ENCODE measurements around the gene DGAT2L6.

Gene DGAT2L6

GRCh38 chrX:70134116-70134477, 43.2 kb upstream of the DGAT2L6 start:
- ChIA-PET POLR2A (interaction anchor here (1.0 kb wide), 1 partner anchor 8 kb away, joined by 8 read pairs; no protein-coding TSS in a partner anchor), CTCF (interaction anchor here (1.0 to 2.0 kb wide), 11 partner anchors 8 to 300 kb away, joined by 3 to 15 read pairs (median 4); partner anchors contain the start of gene DGAT2L6)
- no peak for DNase-seq (ENCODE audit: extremely low spot score)
- TF ChIP-seq CTCF (IDR thresholded peaks at IDR 0.05; ENCODE audit: control extremely low read depth, extremely low read depth, low read depth, missing control alignments) = no peak

GRCh38 chrX:70138622-70139021, 38.7 kb upstream of the DGAT2L6 start:
- ChIA-PET CTCF (no interaction called here), POLR2A (no interaction called here)
- no peak for DNase-seq (ENCODE audit: extremely low spot score)
- TF ChIP-seq CTCF (IDR thresholded peaks at IDR 0.05; ENCODE audit: control extremely low read depth, extremely low read depth, low read depth, missing control alignments) = no peak

- POLR2A ChIA-PET = no interaction called here
- no peak for DNase-seq (ENCODE audit: extremely low spot score)
- CTCF ChIA-PET = no interaction called here
- TF ChIP-seq CTCF (IDR thresholded peaks at IDR 0.05; ENCODE audit: control extremely low read depth, extremely low read depth, low read depth, missing control alignments) = no peak
Observed at GRCh38 chrX:70139736-70140135, 37.5 kb upstream of the DGAT2L6 start.

GRCh38 chrX:70141373-70141772, 35.9 kb upstream of the DGAT2L6 start:
- CTCF ChIA-PET = interaction anchor here (1.5 kb wide), 1 partner anchor 8 kb away, joined by 4 read pairs; the partner anchor contains the start of gene IGBP1
- TF ChIP-seq CTCF (IDR thresholded peaks at IDR 0.05; ENCODE audit: control extremely low read depth, extremely low read depth, low read depth, missing control alignments) = no peak
- no peak for DNase-seq (ENCODE audit: extremely low spot score)
- POLR2A ChIA-PET = no interaction called here

GRCh38 chrX:70166601-70167590, 10.4 kb upstream of the DGAT2L6 start:
- DNase-seq (ENCODE audit: extremely low spot score) = no peak
- TF ChIP-seq CTCF (IDR thresholded peaks at IDR 0.05; ENCODE audit: control extremely low read depth, extremely low read depth, low read depth, missing control alignments) = no peak
- ChIA-PET CTCF (interaction anchor here (1.6 kb wide), 1 partner anchor 10 kb away, joined by 3 read pairs; no protein-coding TSS in a partner anchor), POLR2A (no interaction called here)

GRCh38 chrX:70168238-70169188, 8.8 kb upstream of the DGAT2L6 start:
- POLR2A ChIA-PET = no interaction called here
- no peak for TF ChIP-seq CTCF (IDR thresholded peaks at IDR 0.05; ENCODE audit: control extremely low read depth, extremely low read depth, low read depth, missing control alignments)
- CTCF ChIA-PET = interaction anchor here (1.3 to 1.6 kb wide), 4 partner anchors 8 to 35 kb away, joined by 3 to 4 read pairs (median 3); partner anchors contain the start of gene IGBP1
- no peak for DNase-seq (ENCODE audit: extremely low spot score)
